OCI-LY1 (cell line): ENCODE results near the gene TNRC6C.

Experiments
- H2AFZ ChIP-seq: fragments of 200-600 bp; sonication (generic), shearing (Covaris generic); 2 replicates; pipeline ENCODE4 v1.6.0; 2014; ENCODE audit warnings: antibody characterized with exemption, mild to moderate bottlenecking, low read length
- H3F3A ChIP-seq: fragments of 200-600 bp; sonication (generic), shearing (Covaris generic); 2 replicates; pipeline ENCODE4 v1.6.0; 2014; ENCODE audit warnings: mild to moderate bottlenecking, antibody characterized with exemption, low read length, moderate library complexity; ENCODE audit not compliant: insufficient read depth
- H3K27ac ChIP-seq: fragments of 200-600 bp; sonication (generic); 2 replicates; pipeline ENCODE4 v1.5.1; 2014; ENCODE audit warnings: low read length, mixed run types, mild to moderate bottlenecking, low read depth; ENCODE audit not compliant: poor library complexity, severe bottlenecking
- H3K27me3 ChIP-seq: fragments of 200-600 bp; sonication (generic); 2 replicates; pipeline ENCODE4 v1.6.0; 2014; ENCODE audit warnings: antibody characterized with exemption, mild to moderate bottlenecking, low read length, moderate library complexity; ENCODE audit not compliant: insufficient read depth
- H3K36me3 ChIP-seq: fragments of 200-600 bp; sonication (generic); 2 replicates; pipeline ENCODE4 v1.6.1; 2014; ENCODE audit warnings: mild to moderate bottlenecking, antibody characterized with exemption, low read length, moderate library complexity, mixed read lengths; ENCODE audit not compliant: insufficient read depth
- H3K4me1 ChIP-seq: fragments of 200-600 bp; sonication (generic); 2 replicates; pipeline ENCODE4 v1.5.1; 2014; ENCODE audit warnings: mild to moderate bottlenecking, low read length, moderate library complexity; ENCODE audit not compliant: insufficient read depth, severe bottlenecking
- H3K4me2 ChIP-seq: fragments of 200-600 bp; sonication (generic), shearing (Covaris generic); 2 replicates; pipeline ENCODE4 v1.6.1; 2014; ENCODE audit warnings: low read length
- H3K4me3 ChIP-seq: fragments of 200-600 bp; sonication (generic); 2 replicates; pipeline ENCODE4 v1.5.1; 2014; ENCODE audit warnings: low read length, low read depth, mild to moderate bottlenecking, mixed read lengths; ENCODE audit not compliant: poor library complexity, severe bottlenecking
- H3K79me2 ChIP-seq: fragments of 200-600 bp; shearing (Covaris generic); 2 replicates; pipeline ENCODE4 v1.6.1; 2016; ENCODE audit warnings: mixed run types, low read length, mixed read lengths; ENCODE audit not compliant: insufficient read depth
- H3K9ac ChIP-seq: fragments of 200-600 bp; sonication (generic), shearing (Covaris generic); 2 replicates; pipeline ENCODE4 v1.6.1; 2014; ENCODE audit warnings: mild to moderate bottlenecking, low read length, mixed read lengths
- H3K9me2 ChIP-seq: fragments of 200-600 bp; sonication (generic), shearing (Covaris generic); 2 replicates; pipeline ENCODE4 v1.6.1; 2014; ENCODE audit warnings: low read depth, mild to moderate bottlenecking, low read length, mixed read lengths
- H3K9me3 ChIP-seq: fragments of 200-600 bp; shearing (Covaris generic); 2 replicates; pipeline ENCODE4 v1.6.1; 2014; ENCODE audit warnings: low read length, mixed read lengths
- H4K20me1 ChIP-seq: fragments of 200-600 bp; sonication (generic), shearing (Covaris generic); 2 replicates; pipeline ENCODE4 v1.6.0; 2016; ENCODE audit warnings: mild to moderate bottlenecking, low read length; ENCODE audit not compliant: insufficient read depth
- CTCF ChIP-seq: fragments of 200-600 bp; sonication (generic), shearing (Covaris generic); IDR thresholded peaks from 2 replicates; pipeline ENCODE4 v1.5.1; 2017; ENCODE audit warnings: mild to moderate bottlenecking, antibody characterized with exemption, low read length, moderate library complexity, mixed read lengths
- EZH2 ChIP-seq: fragments of 200-600 bp; sonication (generic), shearing (Covaris generic); IDR thresholded peaks from 2 replicates; pipeline ENCODE4 v1.8.0; 2017; ENCODE audit warnings: borderline replicate concordance, mixed run types, mild to moderate bottlenecking, antibody characterized with exemption, low read length, moderate library complexity, mixed read lengths

Gene TNRC6C

GRCh38 chr17:78096093-78096492, 137.6 kb downstream of the TNRC6C start:
- no peaks in the 10 kb centered on the region for H3K9me3 ChIP-seq
- no peaks in the 10 kb centered on the region for H3K4me1 ChIP-seq
- no peaks in the 10 kb centered on the region for H3K9me2 ChIP-seq
- H3K4me2 ChIP-seq, result no peak overlapping the region
- no peaks in the 10 kb centered on the region for H4K20me1 ChIP-seq
- no peak for TF ChIP-seq EZH2
- no peak for TF ChIP-seq CTCF
- H3K27me3 ChIP-seq, result no peaks in the 10 kb centered on the region
- H3K79me2 ChIP-seq, result no peaks in the 10 kb centered on the region
- H3K9ac ChIP-seq, result no peak overlapping the region
- H3K4me3 ChIP-seq, result no peak overlapping the region
- H3K27ac ChIP-seq, result no peak overlapping the region
- peaks cover 38% of the 10 kb centered on the region for H3K36me3 ChIP-seq
- H3F3A ChIP-seq, result no peaks in the 10 kb centered on the region
- no peak overlapping the region for H2AFZ ChIP-seq

GRCh38 chr17:78101112-78101511, 142.6 kb downstream of the TNRC6C start:
- Histone ChIP-seq H3K4me1 (peaks cover 6% of the 10 kb centered on the region), H3K9me2 (no peaks in the 10 kb centered on the region), H3K27ac (no peak overlapping the region), H2AFZ (no peak overlapping the region), H3K79me2 (no peaks in the 10 kb centered on the region), H3K27me3 (no peaks in the 10 kb centered on the region), H3K36me3 (peaks cover 46% of the 10 kb centered on the region), H3K9ac (no peak overlapping the region), H3F3A (no peaks in the 10 kb centered on the region), H3K4me3 (no peak overlapping the region), H3K9me3 (no peaks in the 10 kb centered on the region), H4K20me1 (no peaks in the 10 kb centered on the region), H3K4me2 (no peak overlapping the region)
- no peak for TF ChIP-seq CTCF
- no peak for TF ChIP-seq EZH2

- Histone ChIP-seq H3K36me3 (peaks cover 46% of the 10 kb centered on the region), H3K9me3 (no peaks in the 10 kb centered on the region)
Observed at GRCh38 chr17:78101542-78101941, 143.0 kb downstream of the TNRC6C start.

More at GRCh38 chr17:78101542-78101941, 143.0 kb downstream of the TNRC6C start:
- Histone ChIP-seq H3K9ac (no peak overlapping the region), H4K20me1 (no peaks in the 10 kb centered on the region), H3K79me2 (no peaks in the 10 kb centered on the region), H2AFZ (no peak overlapping the region), H3K27ac (no peak overlapping the region), H3K4me1 (peaks cover 6% of the 10 kb centered on the region), H3K27me3 (no peaks in the 10 kb centered on the region), H3F3A (no peaks in the 10 kb centered on the region), H3K9me2 (no peaks in the 10 kb centered on the region), H3K4me3 (no peak overlapping the region), H3K4me2 (no peak overlapping the region)
- no peak for TF ChIP-seq CTCF
- TF ChIP-seq EZH2, result no peak
